HCEC 1CT (cell line): ENCODE measurements around the gene SUN5.
"Not testable (repeated sequence)": the region's sequence is repeated elsewhere in the genome, so short reads cannot be mapped to it uniquely, and the experiment has no call there.

Experiments used
- DNase-seq: peaks from one replicate; pipeline ENCODE4 v3.0.0-alpha.2; 2017

Gene SUN5, protein sequence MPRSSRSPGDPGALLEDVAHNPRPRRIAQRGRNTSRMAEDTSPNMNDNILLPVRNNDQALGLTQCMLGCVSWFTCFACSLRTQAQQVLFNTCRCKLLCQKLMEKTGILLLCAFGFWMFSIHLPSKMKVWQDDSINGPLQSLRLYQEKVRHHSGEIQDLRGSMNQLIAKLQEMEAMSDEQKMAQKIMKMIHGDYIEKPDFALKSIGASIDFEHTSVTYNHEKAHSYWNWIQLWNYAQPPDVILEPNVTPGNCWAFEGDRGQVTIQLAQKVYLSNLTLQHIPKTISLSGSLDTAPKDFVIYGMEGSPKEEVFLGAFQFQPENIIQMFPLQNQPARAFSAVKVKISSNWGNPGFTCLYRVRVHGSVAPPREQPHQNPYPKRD

DNA sequence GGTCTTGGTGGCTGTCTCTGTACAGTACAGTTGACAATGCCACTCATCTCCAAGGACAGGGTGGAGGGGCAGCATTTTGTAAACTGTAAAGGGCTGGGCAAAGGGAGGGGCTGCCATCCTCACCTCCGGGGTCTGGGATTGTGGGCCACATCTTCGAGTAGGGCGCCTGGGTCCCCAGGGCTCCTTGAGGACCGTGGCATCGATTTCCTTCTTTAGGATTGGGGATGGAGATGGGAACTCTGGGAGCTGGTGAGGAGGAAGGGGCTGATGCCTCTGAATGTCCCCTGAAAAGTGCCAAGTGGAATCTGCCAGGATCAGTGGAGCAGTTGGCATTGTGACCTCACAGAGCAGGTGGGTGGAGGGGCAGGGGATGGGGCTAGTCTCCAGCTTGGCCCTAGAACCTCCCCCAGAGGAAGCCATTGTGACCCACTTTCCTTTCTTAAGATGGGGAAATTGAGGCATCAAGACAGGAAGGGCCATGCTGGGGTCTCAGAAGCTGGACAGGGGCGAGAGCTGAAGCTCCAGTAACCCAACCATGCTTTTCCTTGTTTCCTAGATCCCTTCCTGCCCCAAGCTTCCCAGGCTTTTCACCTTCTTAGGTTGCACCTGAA is at the start of gene SUN5:
Gene SUN5 (minus strand): TSS at position 293 of the 611 bp plus-strand sequence. CDS start 93 bp downstream, at position 200.
- no peak for DNase-seq

DNA sequence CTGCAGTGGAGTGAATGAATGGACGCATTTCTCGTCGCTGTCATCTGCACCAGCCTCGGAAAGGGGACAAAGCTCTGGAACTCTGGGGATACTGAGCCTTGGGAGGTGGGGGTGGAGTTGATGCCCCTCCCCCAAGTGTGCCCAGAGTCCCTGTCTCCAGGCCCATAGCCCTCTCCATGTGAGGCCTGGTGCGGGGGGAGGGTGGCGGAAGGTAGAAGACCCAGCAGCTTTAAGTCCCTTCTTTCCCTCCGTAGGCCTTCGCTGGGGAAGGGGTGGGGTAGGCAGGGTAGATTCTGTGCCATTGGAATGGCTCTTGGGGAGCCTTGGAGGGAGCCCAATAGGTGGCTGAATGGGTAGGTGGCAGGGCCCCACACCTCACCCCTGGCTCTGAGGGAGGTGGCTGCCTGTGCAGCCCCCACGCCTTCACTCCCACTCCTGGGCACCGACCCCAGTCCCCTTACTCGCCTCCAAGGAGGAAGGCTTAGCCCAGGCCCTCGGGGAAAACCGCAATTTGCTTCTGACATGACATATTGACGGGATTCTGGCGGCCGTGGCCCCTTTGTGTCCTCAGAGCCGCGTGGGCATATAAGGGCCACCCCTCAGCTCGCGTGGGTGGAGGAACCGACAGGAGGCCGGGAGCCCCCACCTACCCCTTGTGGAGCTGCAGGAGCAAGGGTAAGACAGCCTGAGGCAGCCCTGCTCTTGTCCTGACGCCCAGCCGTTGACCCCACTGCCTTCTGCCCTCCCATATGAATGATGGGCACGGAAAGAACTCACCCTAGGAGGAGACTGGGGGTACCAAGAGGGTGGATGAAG is 49.3 kb upstream of the SUN5 start, which contains the start of gene BPIFB3:
Gene BPIFB3 (plus strand): TSS at position 613 of the 816 bp plus-strand sequence. CDS start 1,533 bp downstream, outside the sequence.
- DNase-seq: no peak

DNA sequence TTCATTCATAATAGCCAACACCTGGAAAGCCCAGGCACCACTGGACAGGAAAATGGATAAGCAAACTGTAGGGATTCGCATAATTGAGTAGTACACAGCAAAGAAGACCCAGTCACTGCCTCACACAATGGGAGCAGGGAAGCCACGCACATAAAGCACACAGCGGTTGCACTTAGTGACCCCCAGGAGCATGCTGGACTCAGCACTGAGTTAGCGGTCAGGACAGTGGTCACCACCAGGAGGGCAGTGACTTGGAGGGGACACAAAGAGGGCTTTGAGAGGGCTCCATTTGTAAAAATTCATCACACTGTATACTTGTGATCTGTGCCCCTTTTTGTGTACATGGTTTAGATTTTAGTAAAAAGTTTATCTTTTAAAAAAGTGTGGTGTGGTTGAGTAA is 47.1 kb upstream of the SUN5 start:
- DNase-seq: no peak

DNA sequence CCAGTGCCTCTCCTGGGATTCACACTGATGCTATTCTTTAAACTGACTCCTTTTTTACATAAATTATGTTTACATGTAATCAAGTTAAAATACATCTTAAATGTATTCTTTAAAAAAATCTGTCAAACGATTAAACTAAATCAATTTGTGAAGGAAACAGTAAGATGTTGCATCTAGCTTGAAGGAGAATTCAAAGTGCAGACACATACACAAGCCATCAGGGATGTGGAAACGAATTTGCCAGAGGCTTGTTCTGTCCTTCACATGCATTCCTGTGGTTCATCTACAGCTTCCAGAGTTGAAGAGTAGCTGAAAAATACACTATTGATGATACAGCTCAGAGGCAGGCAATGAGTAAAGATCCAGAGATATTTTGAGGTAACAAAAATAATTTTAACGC is 42.2 kb upstream of the SUN5 start:
- no peak for DNase-seq

DNA sequence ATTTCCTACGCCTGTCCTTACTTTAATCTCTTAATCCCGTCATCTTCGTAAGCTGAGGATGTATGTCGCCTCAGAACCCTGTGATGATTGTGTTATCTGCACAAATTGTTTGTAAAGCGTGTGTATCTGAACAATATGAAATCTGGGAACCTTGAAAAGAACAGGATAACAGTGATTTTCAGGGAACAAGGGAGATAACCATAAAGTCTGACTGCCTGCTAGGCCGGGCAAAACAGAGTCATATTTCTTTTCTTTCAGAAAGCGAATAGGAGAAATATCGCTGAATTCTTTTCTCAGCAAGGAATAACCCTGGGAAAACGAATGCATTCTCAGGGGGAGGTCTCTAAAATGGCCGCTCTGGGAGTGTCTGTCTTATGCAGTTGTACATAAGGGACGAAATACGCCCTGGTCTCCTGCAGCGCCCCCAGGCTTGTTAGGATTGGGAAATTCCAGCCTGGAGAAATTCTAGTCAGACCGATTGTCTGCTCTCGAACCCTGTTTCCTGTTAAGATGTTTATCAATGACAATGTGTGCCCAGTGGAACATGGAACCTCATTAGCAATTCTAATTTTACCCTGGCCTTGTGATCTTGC is 41.0 kb upstream of the SUN5 start:
- not testable (repeated sequence) for DNase-seq

DNA sequence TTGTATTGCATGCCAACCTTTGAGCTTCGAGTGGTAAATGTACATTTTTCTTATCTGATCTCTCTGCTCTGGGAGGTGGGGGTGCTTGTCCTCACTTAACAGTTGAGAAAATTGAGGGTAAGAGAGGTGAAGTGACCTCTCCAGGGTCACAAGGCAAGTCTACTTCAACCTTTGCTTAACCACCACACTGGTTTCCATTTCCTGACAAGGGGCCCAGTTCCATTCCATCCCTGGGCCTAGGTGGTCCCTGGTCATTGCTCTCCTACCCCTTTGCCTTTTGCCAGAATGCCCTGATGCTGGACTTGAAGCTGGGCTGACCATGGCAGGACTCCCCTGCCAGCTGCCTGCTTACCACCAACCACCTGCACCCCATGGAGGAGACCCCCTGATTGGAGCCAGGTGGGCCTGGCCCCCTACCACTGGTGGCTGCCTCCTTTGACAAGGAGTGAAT is 39.5 kb upstream of the SUN5 start:
- no peak for DNase-seq

DNA sequence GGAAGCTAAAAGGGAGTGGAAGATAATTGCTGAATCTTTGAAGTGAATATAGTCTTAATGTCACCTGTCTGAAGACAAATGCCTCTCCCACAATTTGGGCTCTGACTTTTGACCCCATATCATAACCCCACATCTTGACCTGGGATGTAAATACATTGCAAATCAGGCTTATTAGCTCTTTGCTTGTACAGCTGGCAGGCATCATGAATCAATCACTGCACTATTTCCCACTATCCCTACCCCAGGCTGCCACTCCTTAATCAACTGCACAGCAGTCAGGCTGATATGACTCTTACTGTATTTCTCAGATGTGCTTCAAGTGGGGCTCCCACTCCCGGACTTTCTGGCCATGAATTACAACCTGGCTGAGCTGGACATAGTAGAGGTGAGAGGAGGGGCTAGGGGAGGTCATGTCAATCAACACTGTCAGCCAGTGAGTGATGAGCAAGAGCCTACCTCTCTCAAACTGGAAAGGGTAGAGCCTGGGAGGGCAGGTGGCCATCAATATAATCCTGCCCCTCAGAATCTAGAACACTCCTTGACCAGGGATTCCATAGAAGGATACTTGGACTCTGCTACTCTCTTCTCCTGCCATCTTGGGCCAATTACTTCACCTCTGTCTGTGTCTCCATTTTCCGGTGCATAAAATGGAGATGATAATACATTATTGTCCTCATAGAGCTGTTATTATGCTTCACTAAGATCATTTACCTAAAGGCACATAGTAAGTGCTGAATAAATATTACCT is 38.9 kb upstream of the SUN5 start:
- no peak for DNase-seq

DNA sequence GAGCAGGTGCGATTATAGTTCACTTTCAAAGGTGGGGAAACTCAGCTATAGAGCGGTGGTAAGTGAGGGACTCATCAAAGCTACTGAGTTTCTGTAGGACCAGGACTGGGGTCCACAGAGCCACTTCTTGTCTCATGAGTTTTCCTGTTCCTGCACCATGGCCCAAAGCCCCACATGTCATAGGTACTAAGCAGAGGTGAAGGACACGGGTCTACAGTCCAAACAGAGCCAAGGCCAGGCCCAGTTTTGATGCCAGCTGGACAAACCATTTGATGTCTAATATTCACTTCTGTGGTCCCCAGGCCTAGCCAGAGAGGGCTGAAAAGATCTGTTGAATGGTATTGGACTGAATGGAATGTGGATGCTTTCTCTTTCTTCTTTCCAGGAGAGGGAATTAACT is 38.2 kb upstream of the SUN5 start:
- DNase-seq: no peak

DNA sequence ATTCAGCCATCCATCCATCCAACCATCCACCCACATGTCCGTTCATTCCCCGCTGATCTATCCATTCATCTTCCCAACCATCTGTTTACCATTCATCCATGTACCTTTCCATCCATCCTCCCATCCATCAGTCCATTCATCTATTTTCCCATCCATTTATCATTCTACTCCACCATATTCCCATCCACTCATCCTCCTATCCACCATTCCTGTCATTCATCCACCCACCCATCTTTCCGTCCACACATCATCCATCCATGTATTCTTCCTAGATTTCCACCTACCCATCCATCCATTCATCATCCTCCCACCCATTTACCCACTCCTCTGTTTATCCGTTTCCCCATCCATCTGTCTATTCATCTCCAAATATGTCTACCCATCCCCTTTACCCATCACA is 34.0 kb upstream of the SUN5 start:
- no peak for DNase-seq

DNA sequence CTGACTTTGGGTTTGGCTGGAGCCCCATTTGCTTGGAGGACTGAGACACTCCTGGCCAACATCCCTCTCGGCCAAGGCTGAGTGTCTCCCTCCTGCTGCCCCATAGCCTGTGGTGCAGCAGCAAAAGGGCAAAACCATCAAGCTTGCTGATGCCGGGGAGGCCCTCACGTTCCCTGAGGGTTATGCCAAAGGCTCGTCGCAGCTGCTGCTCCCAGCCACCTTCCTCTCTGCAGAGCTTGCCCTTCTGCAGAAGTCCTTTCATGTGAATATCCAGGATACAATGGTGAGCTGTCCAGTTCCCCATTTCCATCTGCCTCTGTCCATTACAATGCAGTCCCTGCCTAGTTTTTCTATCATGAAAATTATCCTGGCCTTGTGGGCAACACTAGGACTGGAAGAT is 33.2 kb upstream of the SUN5 start:
- DNase-seq: no peak

DNA sequence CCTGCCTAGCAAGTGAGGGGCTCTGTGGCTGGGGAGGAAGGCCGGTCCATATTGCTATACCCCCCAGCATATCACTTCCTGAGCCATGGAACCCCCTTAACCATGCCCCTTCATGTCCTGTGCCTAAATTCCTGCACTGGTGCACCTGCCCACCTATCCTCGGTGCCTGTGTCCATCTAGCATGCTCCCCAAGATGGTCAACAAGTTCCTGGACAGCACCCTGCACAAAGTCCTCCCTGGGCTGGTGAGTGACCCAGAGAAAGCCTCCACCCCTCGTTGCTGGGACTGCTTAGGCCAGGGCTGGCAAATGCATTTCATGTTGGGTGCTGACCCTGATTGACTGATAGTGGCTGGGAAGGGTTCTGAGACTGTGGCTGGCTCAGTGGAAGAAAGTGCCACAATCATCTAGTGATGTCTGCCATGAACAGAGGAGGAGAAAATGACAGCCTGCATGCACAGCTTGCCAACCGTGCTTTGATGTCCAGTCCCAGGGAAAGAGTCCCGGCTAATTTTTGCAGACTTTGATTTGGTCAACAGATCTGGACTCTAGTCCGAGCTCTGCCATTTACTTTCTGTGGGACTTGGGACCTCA is 30.8 kb upstream of the SUN5 start:
- no peak for DNase-seq

DNA sequence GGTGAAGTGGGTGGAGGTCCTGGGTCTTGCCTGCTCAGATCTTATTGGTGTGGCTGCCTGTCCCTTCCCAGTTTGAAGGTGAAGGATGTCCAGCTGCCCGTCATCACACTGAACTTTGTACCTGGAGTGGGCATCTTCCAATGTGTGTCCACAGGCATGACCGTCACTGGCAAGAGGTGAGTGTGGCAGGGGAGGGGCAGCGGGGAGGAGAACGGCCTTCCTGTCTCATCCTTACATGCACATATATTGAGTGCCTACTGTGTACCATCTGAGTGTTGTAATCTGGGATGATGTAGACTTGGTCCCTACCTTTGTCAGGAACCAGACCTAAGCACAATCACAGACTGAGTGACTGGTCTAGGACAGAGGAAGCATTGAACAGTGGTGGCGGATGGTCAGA is 29.9 kb upstream of the SUN5 start:
- DNase-seq: no peak

DNA sequence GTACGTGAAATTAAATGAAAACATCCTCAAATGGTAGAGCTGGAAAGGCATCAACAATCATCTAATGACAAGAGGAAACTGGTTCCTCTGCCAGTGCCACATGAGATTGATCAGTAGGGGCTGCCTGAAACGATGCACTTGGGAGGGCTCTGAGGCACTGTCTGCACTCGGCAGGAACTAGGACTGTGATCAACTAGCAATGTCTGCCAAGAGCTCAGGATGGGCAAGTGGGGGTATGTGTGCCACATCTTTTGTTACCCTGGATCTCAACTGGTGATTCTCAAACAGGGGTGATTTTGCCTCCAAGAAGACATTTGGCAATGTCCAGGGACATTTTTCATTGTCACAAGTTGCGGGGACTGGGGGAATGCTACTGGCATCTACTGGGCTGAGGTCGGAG is 29.1 kb upstream of the SUN5 start:
- DNase-seq: no peak

DNA sequence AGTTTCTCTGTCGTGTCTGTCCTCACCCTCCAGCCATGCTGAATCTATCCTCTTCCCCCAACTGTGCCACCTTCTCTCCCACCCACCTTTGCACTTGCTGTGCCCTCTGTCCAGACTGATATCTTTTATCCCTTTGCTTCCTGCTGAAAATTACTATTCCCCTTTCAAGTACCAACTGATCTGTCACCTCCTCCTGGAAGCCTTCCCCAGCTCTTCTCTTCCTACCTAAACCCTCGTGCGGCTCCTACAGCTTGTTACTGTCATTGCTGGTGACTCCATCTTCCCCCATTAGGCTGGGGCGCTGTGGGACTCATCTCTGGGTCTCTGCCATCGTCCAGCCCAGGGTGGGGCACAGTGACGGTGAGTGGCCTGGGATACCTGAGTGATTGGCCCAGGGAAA is 28.3 kb upstream of the SUN5 start:
- DNase-seq: no peak

DNA sequence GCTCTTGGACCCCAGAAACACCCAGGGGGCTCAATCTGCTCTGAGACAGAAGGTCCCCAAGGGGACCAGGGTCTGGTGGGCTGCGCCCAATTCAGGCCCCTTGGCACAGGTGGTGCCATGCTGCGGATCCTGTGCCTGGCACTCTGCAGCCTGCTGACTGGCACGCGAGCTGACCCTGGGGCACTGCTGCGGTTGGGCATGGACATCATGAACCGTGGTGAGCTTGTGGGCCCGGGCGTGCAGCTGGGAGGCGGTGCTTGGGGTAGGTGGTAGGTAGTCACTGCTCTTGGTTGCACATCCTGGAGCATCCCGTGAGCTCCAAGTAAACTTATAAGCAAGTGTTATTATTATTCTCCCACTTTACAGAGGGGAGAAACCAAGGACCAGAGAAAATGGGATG is 27.3 kb upstream of the SUN5 start, which contains the start of gene BPIFB6:
Gene BPIFB6 (plus strand): TSS at position 118 of the 400 bp plus-strand sequence. CDS start 0 bp downstream, at position 118.
- no peak for DNase-seq

DNA sequence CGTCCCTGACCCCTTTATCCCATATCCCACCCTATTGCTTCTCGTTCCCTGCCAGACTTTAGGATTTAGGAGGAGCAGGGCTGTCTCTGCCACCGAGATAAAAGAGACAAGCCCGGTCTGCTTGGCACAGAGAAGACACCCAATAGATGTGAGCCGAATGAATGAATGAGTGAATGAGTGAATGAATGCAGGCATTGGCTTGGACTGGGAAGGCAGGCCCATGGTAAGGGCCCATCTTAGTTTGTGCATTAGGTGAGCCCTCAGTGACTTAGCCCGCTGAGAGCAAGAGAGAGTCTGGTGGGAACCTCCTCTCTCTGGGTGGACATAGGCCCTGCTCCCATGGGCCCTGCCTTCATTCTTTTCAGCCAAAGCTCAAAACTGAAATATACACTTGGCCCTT is 26.3 kb upstream of the SUN5 start:
- no peak for DNase-seq

DNA sequence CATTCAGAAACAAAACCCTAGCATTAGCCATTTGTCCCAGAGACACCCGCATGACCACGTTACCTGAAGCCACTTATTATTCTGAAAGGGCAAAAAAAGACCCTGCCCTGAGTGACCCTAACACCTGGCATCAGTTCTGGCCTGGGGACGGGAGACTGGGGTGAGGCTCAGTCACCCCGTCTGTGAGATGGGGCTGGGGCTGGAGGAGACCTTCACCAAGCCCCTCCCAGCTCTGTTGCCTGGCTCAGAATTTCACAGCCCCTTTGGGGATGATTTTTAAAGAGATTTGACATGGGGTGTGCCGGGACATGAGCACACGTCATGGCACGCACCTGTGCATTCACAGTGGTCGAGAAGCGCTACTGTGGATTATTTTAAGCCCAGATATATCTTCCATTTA is 25.8 kb upstream of the SUN5 start:
- DNase-seq: no peak

DNA sequence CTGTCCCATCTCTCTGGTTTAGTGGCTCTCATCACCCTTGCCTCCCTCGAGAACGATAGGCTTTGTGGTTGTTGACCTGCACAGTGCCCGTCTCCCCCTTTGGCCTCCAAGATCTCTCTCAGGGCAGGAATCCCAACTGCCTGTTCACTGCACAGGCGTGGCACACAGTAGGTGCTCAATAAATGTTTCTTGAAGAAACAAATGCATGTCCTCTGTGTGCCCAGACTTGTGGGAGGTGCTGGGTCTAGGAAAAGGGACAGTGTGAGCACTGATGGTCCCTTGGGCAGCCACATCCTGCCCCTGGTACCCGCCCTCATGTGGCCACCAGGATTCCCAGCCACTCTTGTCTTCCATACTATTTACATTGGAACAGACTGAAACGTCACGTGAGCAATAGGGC is 24.6 kb upstream of the SUN5 start:
- DNase-seq: no peak

DNA sequence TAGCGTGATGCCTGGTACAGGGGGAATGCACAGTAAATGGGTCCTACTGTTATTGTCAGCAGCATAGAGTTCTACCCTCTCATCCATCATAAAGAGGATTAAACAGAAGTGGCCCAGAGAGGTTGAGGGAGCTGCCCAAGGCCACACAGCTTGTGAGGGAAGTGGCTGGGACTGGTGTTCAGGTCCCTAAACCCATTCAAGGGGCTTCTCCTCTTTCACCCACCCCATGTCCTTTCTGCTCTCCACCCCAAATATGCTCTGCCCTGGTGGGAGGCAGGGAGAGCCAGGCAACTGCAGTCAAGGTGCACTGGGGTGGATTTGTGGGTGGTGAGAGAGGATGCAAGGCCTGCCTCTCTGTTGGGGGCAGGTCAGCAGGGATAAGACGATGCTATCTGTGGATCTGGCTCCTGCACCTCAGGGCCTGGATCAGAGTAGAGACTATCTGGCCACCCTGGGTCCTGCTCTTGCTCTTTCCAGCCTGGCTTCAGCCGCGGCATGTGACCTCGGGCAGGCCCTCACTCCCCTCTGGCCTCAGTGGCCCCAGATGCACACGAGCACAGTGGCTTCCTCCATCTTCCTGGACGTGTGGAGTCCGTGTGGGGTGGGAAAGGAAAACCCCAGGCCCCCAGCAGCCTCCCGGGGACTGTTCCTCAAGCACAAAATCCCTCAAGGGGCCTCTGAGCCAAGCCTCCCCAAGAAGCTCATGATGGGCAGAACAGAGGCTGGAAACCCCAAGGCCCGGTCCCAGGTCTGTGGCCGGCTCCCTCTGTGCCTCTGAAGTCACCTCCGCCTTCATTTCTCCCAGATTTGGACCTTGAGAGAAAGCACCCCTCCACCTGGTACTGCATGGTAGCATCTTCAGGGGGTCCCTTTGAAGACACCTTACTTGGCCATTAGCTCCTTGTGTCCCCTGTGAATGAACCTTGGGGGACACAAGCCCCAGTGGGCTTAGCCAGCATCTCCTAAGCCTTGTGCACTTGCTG is 23.8 kb upstream of the SUN5 start:
- DNase-seq: no peak
